ENCODE results near the gene TARBP1. TPM values are rescaled to one million over a fixed set of nuclear protein-coding genes. Genes with fewer than 3 reads are reported as not detected.

Gene TARBP1, protein sequence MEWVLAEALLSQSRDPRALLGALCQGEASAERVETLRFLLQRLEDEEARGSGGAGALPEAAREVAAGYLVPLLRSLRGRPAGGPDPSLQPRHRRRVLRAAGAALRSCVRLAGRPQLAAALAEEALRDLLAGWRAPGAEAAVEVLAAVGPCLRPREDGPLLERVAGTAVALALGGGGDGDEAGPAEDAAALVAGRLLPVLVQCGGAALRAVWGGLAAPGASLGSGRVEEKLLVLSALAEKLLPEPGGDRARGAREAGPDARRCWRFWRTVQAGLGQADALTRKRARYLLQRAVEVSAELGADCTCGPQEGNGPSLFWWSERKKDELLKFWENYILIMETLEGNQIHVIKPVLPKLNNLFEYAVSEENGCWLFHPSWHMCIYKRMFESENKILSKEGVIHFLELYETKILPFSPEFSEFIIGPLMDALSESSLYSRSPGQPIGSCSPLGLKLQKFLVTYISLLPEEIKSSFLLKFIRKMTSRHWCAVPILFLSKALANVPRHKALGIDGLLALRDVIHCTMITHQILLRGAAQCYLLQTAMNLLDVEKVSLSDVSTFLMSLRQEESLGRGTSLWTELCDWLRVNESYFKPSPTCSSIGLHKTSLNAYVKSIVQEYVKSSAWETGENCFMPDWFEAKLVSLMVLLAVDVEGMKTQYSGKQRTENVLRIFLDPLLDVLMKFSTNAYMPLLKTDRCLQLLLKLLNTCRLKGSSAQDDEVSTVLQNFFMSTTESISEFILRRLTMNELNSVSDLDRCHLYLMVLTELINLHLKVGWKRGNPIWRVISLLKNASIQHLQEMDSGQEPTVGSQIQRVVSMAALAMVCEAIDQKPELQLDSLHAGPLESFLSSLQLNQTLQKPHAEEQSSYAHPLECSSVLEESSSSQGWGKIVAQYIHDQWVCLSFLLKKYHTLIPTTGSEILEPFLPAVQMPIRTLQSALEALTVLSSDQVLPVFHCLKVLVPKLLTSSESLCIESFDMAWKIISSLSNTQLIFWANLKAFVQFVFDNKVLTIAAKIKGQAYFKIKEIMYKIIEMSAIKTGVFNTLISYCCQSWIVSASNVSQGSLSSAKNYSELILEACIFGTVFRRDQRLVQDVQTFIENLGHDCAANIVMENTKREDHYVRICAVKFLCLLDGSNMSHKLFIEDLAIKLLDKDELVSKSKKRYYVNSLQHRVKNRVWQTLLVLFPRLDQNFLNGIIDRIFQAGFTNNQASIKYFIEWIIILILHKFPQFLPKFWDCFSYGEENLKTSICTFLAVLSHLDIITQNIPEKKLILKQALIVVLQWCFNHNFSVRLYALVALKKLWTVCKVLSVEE (N-terminal part only)
- 41.1 and 44.7 TPM in 2 replicates for polyA plus RNA-seq (2011; rRNA removed)
- polyA plus RNA-seq (2012; cell fraction: cytosol; rRNA removed), result 20.3 and 22.1 TPM in 2 replicates
- polyA plus RNA-seq (2012; cell fraction: nucleus; rRNA removed), result 28.3 and 55.1 TPM in 2 replicates
- polyA plus RNA-seq (2017; fragmentation: RNase III; extraction: RNeasy Plus Mini Kit Qiagen cat#74134 plus additional on column Dnase treatment), result 22.4 to 25.7 TPM (median 23.1 TPM) in 3 replicates
- polyA minus RNA-seq (2011; rRNA and poly(A)+ RNA removed), result 18.5 and 18.9 TPM in 2 replicates

DNA sequence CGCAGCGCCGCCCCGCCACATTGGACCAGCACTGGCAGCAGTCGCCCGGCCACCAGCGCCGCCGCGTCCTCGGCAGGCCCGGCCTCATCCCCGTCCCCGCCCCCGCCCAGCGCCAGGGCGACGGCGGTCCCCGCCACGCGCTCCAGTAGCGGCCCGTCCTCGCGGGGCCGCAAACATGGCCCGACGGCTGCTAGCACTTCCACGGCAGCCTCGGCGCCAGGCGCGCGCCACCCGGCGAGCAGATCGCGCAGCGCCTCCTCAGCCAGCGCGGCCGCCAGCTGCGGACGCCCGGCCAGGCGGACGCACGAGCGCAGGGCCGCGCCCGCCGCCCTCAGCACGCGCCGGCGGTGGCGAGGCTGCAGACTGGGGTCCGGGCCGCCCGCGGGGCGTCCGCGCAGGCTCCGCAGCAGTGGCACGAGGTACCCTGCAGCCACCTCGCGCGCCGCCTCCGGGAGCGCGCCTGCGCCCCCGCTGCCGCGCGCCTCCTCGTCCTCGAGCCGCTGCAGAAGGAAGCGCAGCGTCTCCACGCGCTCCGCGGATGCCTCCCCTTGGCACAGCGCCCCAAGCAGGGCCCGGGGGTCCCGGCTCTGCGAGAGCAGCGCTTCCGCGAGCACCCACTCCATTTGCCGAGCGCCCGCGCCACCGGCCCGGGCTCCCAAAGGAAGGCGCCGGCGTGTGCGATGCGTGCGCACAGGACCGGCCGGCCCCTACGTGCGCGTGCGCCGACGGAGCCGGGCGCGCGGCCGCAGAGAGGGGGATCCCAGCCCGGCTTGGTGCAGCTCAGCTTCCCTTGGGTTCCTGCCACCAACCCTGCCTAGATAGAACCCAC is at the start of gene TARBP1:
TARBP1 (minus strand) TSS at position 699 of the 829 bp plus-strand sequence; CDS start at position 623, 76 bp downstream.
- Histone ChIP-seq H3K9me3 (no peaks in the 10 kb centered on the region), H3K4me3 (peak within 1 kb of the TSS; percentile 63), H3K27ac (peak within 1 kb of the TSS; percentile 87 to 97), H3K4me1 (peaks cover 20% of the 10 kb centered on the region), H3K4me2 (peak within 1 kb of the TSS; percentile 84)
- FAIRE-seq, result no peak
- ATAC-seq, result peak; percentile 85 to 92
- 0% methylated on average over 13 of the region's 122 CpGs for WGBS (ENCODE audit: missing lambda C conversion rate)
- ChIA-PET CTCF (interaction anchor here (1.0 to 1.7 kb wide), 11 partner anchors 8 to 1057 kb away, joined by 3 to 5 read pairs (median 4); no protein-coding TSS in a partner anchor), POLR2A (interaction anchor here (0.6 to 2.0 kb wide), 8 partner anchors 9 to 605 kb away, joined by 3 to 10 read pairs (median 4); partner anchors contain the start of gene COA6)
- DNase-seq (ENCODE audit: low read depth in 1 of 2, low spot score in 1 of 2), result peak; percentile 77 to 86
- TF ChIP-seq, protein P1, sequence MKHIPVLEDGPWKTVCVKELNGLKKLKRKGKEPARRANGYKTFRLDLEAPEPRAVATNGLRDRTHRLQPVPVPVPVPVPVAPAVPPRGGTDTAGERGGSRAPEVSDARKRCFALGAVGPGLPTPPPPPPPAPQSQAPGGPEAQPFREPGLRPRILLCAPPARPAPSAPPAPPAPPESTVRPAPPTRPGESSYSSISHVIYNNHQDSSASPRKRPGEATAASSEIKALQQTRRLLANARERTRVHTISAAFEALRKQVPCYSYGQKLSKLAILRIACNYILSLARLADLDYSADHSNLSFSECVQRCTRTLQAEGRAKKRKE (CRISPR knock-in tag; IDR thresholded peaks at IDR 0.05; ENCODE audit: low read depth), result no peak
- TF ChIP-seq SREBF2 (IDR thresholded peaks at IDR 0.05) (no peak), EHF (CRISPR knock-in tag; IDR thresholded peaks at IDR 0.05) (no peak), PHF8 (IDR thresholded peaks at IDR 0.05; ENCODE audit: borderline replicate concordance, low read depth) (peak; percentile 65; the same call in 1 of the 2 replicates), KDM1A (IDR thresholded peaks at IDR 0.05; ENCODE audit: low read depth) (no peak), JUN (IDR thresholded peaks at IDR 0.05) (peak in 1 of 2 experiments; percentile 80; a peak in 3 of 5 replicates), ZNF302 (CRISPR knock-in tag; IDR thresholded peaks at IDR 0.05) (no peak), FOSL2 (IDR thresholded peaks at IDR 0.05) (no peak), FOSL2 (CRISPR knock-in tag; IDR thresholded peaks at IDR 0.05) (no peak), KDM5A (IDR thresholded peaks at IDR 0.05) (no peak), GATA3 (IDR thresholded peaks at IDR 0.05; ENCODE audit: borderline replicate concordance) (no peak), HEYL (CRISPR knock-in tag; IDR thresholded peaks at IDR 0.05) (no peak), BHLHE40 (IDR thresholded peaks at IDR 0.05; ENCODE audit: low read depth, low read length) (no peak), TP53 (CRISPR knock-in tag; IDR thresholded peaks at IDR 0.05) (no peak), EP300 (IDR thresholded peaks at IDR 0.05) (no peak), MYC (IDR thresholded peaks at IDR 0.05; ENCODE audit: borderline replicate concordance, low read length) (peak; percentile 34), POLR2A (IDR thresholded peaks at IDR 0.05; ENCODE audit: low read length) (peak; percentile 78), ZFP36 (IDR thresholded peaks at IDR 0.05; ENCODE audit: borderline replicate concordance, partially characterized antibody) (no peak)
- TF ChIP-seq, protein P2, sequence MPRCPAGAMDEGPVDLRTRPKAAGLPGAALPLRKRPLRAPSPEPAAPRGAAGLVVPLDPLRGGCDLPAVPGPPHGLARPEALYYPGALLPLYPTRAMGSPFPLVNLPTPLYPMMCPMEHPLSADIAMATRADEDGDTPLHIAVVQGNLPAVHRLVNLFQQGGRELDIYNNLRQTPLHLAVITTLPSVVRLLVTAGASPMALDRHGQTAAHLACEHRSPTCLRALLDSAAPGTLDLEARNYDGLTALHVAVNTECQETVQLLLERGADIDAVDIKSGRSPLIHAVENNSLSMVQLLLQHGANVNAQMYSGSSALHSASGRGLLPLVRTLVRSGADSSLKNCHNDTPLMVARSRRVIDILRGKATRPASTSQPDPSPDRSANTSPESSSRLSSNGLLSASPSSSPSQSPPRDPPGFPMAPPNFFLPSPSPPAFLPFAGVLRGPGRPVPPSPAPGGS (IDR thresholded peaks at IDR 0.05), result peak; percentile 83; the same call in 2 of the 3 replicates
- TF ChIP-seq, protein P3, sequence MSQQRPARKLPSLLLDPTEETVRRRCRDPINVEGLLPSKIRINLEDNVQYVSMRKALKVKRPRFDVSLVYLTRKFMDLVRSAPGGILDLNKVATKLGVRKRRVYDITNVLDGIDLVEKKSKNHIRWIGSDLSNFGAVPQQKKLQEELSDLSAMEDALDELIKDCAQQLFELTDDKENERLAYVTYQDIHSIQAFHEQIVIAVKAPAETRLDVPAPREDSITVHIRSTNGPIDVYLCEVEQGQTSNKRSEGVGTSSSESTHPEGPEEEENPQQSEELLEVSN (IDR thresholded peaks at IDR 0.05; ENCODE audit: borderline replicate concordance, low read depth), result peak; percentile 60; the same call in 1 of the 2 replicates
- TF ChIP-seq, protein P4, sequence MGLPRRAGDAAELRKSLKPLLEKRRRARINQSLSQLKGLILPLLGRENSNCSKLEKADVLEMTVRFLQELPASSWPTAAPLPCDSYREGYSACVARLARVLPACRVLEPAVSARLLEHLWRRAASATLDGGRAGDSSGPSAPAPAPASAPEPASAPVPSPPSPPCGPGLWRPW (IDR thresholded peaks at IDR 0.05), result no peak
- TF ChIP-seq, protein P5, sequence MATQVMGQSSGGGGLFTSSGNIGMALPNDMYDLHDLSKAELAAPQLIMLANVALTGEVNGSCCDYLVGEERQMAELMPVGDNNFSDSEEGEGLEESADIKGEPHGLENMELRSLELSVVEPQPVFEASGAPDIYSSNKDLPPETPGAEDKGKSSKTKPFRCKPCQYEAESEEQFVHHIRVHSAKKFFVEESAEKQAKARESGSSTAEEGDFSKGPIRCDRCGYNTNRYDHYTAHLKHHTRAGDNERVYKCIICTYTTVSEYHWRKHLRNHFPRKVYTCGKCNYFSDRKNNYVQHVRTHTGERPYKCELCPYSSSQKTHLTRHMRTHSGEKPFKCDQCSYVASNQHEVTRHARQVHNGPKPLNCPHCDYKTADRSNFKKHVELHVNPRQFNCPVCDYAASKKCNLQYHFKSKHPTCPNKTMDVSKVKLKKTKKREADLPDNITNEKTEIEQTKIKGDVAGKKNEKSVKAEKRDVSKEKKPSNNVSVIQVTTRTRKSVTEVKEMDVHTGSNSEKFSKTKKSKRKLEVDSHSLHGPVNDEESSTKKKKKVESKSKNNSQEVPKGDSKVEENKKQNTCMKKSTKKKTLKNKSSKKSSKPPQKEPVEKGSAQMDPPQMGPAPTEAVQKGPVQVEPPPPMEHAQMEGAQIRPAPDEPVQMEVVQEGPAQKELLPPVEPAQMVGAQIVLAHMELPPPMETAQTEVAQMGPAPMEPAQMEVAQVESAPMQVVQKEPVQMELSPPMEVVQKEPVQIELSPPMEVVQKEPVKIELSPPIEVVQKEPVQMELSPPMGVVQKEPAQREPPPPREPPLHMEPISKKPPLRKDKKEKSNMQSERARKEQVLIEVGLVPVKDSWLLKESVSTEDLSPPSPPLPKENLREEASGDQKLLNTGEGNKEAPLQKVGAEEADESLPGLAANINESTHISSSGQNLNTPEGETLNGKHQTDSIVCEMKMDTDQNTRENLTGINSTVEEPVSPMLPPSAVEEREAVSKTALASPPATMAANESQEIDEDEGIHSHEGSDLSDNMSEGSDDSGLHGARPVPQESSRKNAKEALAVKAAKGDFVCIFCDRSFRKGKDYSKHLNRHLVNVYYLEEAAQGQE (IDR thresholded peaks at IDR 0.05), result no peak
- TF ChIP-seq, protein P6, sequence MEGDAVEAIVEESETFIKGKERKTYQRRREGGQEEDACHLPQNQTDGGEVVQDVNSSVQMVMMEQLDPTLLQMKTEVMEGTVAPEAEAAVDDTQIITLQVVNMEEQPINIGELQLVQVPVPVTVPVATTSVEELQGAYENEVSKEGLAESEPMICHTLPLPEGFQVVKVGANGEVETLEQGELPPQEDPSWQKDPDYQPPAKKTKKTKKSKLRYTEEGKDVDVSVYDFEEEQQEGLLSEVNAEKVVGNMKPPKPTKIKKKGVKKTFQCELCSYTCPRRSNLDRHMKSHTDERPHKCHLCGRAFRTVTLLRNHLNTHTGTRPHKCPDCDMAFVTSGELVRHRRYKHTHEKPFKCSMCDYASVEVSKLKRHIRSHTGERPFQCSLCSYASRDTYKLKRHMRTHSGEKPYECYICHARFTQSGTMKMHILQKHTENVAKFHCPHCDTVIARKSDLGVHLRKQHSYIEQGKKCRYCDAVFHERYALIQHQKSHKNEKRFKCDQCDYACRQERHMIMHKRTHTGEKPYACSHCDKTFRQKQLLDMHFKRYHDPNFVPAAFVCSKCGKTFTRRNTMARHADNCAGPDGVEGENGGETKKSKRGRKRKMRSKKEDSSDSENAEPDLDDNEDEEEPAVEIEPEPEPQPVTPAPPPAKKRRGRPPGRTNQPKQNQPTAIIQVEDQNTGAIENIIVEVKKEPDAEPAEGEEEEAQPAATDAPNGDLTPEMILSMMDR (IDR thresholded peaks at IDR 0.05), result peak; percentile 37
- TF ChIP-seq, protein P7, sequence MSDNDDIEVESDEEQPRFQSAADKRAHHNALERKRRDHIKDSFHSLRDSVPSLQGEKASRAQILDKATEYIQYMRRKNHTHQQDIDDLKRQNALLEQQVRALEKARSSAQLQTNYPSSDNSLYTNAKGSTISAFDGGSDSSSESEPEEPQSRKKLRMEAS (IDR thresholded peaks at IDR 0.05), result peak; percentile 75
